Brain microvascular endothelial cell (primary cell): ENCODE results near the gene RALGPS1.

ENCODE experiments used
- DNase-seq: peaks from one replicate; pipeline ENCODE4 v3.0.0-alpha.2; 2020
- H3K27ac ChIP-seq: fragments of 250-450 bp; sonication (Bioruptor Pico); 2 replicates; pipeline ENCODE4 v1.5.1; 2020; ENCODE audit warnings: mild to moderate bottlenecking, moderate library complexity
- H3K27me3 ChIP-seq: fragments of 250-450 bp; sonication (Bioruptor Pico); replicated peaks from 2 replicates; pipeline ENCODE4 v1.5.1; 2020; ENCODE audit warnings: mild to moderate bottlenecking
- H3K36me3 ChIP-seq: fragments of 250-450 bp; sonication (Bioruptor Pico); replicated peaks from 2 replicates; pipeline ENCODE4 v1.5.1; 2020; ENCODE audit warnings: mild to moderate bottlenecking
- H3K4me3 ChIP-seq: 2 replicates; pipeline ENCODE4 v1.5.1; 2011; ENCODE audit warnings: low read depth, mild to moderate bottlenecking, control low read depth, low read length, moderate library complexity
- in situ Hi-C: cut with HindIII; loops from 2 replicates; pipeline ENCODE4 v1.10.0; 2017; ENCODE audit warnings: low sequenced_read_pairs, low pct_ligation_motif_present
- TF ChIP-seq, protein P1 (sequence below): IDR thresholded peaks from 2 replicates; pipeline ENCODE4 v1.5.1; 2011; ENCODE audit warnings: low read depth, mild to moderate bottlenecking, moderate library complexity, low read length, control low read depth, inconsistent platforms; ENCODE audit errors: missing control alignments

The RALGPS1 gene

GRCh38 chr9:127132375-127132774 lies 217.8 kb downstream of the RALGPS1 start:
- TF ChIP-seq, protein P1, sequence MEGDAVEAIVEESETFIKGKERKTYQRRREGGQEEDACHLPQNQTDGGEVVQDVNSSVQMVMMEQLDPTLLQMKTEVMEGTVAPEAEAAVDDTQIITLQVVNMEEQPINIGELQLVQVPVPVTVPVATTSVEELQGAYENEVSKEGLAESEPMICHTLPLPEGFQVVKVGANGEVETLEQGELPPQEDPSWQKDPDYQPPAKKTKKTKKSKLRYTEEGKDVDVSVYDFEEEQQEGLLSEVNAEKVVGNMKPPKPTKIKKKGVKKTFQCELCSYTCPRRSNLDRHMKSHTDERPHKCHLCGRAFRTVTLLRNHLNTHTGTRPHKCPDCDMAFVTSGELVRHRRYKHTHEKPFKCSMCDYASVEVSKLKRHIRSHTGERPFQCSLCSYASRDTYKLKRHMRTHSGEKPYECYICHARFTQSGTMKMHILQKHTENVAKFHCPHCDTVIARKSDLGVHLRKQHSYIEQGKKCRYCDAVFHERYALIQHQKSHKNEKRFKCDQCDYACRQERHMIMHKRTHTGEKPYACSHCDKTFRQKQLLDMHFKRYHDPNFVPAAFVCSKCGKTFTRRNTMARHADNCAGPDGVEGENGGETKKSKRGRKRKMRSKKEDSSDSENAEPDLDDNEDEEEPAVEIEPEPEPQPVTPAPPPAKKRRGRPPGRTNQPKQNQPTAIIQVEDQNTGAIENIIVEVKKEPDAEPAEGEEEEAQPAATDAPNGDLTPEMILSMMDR, result no peak
- DNase-seq, result no peak
- in situ Hi-C loops, result no loop called here
- H3K27ac ChIP-seq, result peak overlapping the region; percentile 29
- H3K4me3 ChIP-seq, result no peak overlapping the region
- no peaks in the 10 kb centered on the region for H3K27me3 ChIP-seq
- H3K36me3 ChIP-seq, result no peaks in the 10 kb centered on the region

- no peaks in the 10 kb centered on the region for H3K27me3 ChIP-seq
- peak overlapping the region; percentile 76 for H3K27ac ChIP-seq
- in situ Hi-C loops, result no loop called here
- DNase-seq, result peak; percentile 50
- H3K36me3 ChIP-seq, result no peaks in the 10 kb centered on the region
- no peak overlapping the region for H3K4me3 ChIP-seq
- TF ChIP-seq, protein P1, result no peak
Observed at GRCh38 chr9:127132921-127133647, 218.5 kb downstream of the RALGPS1 start.

GRCh38 chr9:127133739-127134167 lies 219.2 kb downstream of the RALGPS1 start:
- H3K27ac ChIP-seq, result peak overlapping the region; percentile 76
- no peaks in the 10 kb centered on the region for H3K27me3 ChIP-seq
- TF ChIP-seq, protein P1, result no peak
- no peak overlapping the region for H3K4me3 ChIP-seq
- in situ Hi-C loops, result no loop called here
- no peaks in the 10 kb centered on the region for H3K36me3 ChIP-seq
- DNase-seq, result peak; percentile 76

- H3K27me3 ChIP-seq, result no peaks in the 10 kb centered on the region
- DNase-seq, result no peak
- TF ChIP-seq, protein P1, result no peak
- no peak overlapping the region for H3K4me3 ChIP-seq
- in situ Hi-C loops, result no loop called here
- no peaks in the 10 kb centered on the region for H3K36me3 ChIP-seq
- no peak overlapping the region for H3K27ac ChIP-seq
Observed at GRCh38 chr9:127135056-127135745, 220.6 kb downstream of the RALGPS1 start.

DNA sequence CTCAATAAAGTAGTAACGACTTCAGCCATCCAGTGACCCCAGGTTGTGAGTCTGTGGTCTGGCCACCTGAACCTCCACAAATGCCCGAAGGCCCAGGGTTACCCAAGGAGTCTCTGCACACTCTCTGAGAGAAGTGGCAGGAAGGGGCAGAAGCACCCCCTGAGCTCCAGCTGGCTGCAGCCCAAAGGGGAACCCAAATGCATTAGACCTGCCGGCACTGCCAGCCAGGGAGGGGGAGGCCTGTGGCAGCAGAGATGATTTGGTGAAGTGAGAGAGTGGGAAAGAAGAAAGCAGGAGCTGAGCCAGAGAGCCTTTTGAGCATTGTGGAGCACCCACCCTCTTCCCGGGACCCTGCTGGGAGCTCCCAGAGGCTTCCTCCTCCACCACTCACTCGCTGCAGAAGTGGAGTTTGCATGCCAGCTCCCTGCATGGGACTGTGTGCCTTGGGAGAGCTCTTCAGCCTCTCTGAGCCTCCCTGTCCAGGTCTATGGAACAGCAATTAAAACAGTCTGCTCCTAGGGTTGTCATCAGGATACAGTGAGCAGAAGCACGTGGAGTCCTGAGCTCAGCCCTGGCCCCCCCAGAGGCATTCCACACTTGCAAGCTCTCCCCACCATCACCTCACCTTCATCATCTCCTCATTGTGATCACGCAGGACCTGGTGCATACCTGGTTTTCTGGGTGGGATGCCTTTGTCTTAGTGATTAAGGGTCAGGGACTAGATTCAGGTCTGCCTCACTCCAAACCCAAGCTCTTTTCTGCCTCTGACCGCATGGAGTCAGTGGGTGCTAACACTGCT lies 221.7 kb downstream of the RALGPS1 start:
- H3K36me3 ChIP-seq, result no peaks in the 10 kb centered on the region
- no peak overlapping the region for H3K4me3 ChIP-seq
- H3K27ac ChIP-seq, result no peak overlapping the region
- in situ Hi-C loops, result no loop called here
- TF ChIP-seq, protein P1, result no peak
- DNase-seq, result no peak
- no peaks in the 10 kb centered on the region for H3K27me3 ChIP-seq
